Bronchial epithelial cell (primary cell): ENCODE measurements around the gene WDR12. TPM values are rescaled to one million over a fixed set of nuclear protein-coding genes. Genes with fewer than 3 reads are reported as not detected.

Source experiments
- DNase-seq: peaks from one replicate; pipeline ENCODE4 v3.0.0-alpha.2; 2010; ENCODE audit warnings: low read depth
- FAIRE-seq: peaks from 2 replicates; lab custom pipeline; 2011; peaks lifted over from hg19 to GRCh38; lab: Jason Lieb, UNC
- H3K27me3 ChIP-seq: 2 replicates; pipeline ENCODE4 v1.5.1; 2011; ENCODE audit warnings: low read length; ENCODE audit not compliant: control insufficient read depth, insufficient read depth
- H3K36me3 ChIP-seq: 2 replicates; pipeline ENCODE4 v1.5.1; 2011; ENCODE audit warnings: low read length; ENCODE audit not compliant: control insufficient read depth, insufficient read depth
- H3K4me3 ChIP-seq: 2 replicates; pipeline ENCODE4 v1.5.1; 2011; ENCODE audit warnings: mild to moderate bottlenecking, low read depth, low read length, control low read depth
- total RNA-seq: library from RNA; depleted of rRNA; stranded (reverse); fragments of >200 nt; gene quantifications from 2 replicates; pipeline ENCODE4 v1.2.1, GENCODE V29; 2014
- TF ChIP-seq, protein P1 (sequence below): IDR thresholded peaks from 2 replicates; pipeline ENCODE4 v1.5.1; 2011; ENCODE audit warnings: mild to moderate bottlenecking, moderate library complexity, low read length, control low read depth, inconsistent platforms; ENCODE audit not compliant: insufficient read depth, severe bottlenecking

The WDR12 gene
- total RNA-seq, 1 donor from 2014 or later, result 55.0 TPM

DNA sequence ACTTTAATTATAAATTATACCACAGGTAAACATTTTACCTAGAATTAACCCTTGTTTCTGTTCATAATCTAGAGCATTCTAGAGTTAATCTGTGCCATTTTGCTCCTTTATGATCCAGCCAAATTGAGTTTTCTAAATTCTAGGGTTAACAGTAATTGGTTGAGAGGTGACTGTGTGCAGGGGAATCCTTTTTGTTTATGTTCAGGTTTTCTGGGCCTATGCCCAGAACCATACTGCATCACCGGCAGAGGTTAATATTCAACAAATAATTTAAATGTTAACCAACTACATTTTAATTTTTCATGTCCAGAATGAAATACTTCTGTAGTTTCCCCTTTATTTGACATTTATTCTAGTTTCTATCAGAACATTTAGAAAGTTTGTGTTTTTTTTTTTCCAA lies 32.9 kb upstream of the WDR12 start:
- Histone ChIP-seq H3K4me3 (no peak overlapping the region), H3K36me3 (no peaks in the 10 kb centered on the region), H3K27me3 (no peaks in the 10 kb centered on the region)
- FAIRE-seq (no peak), DNase-seq (no peak)
- TF ChIP-seq, protein P1, sequence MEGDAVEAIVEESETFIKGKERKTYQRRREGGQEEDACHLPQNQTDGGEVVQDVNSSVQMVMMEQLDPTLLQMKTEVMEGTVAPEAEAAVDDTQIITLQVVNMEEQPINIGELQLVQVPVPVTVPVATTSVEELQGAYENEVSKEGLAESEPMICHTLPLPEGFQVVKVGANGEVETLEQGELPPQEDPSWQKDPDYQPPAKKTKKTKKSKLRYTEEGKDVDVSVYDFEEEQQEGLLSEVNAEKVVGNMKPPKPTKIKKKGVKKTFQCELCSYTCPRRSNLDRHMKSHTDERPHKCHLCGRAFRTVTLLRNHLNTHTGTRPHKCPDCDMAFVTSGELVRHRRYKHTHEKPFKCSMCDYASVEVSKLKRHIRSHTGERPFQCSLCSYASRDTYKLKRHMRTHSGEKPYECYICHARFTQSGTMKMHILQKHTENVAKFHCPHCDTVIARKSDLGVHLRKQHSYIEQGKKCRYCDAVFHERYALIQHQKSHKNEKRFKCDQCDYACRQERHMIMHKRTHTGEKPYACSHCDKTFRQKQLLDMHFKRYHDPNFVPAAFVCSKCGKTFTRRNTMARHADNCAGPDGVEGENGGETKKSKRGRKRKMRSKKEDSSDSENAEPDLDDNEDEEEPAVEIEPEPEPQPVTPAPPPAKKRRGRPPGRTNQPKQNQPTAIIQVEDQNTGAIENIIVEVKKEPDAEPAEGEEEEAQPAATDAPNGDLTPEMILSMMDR, result no peak

DNA sequence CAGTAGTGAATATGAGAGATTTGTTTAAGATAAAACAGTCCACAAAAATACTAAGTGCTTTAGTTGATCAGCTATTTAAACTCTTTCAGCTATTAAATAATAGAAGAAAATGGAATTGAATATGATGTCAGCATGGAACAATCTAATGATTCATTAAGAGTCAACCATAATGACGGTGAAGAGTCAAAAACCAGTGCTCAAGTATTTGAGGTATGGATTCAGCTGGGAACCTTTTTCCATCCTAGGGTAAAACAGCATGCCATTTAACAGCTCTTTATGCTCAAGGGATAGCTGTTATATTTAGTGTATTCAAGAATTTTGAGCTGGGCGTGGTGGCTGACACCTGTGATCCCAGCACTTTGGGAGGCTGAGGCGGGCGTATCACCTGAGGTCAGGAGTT lies 30.3 kb upstream of the WDR12 start:
- Histone ChIP-seq H3K27me3 (no peaks in the 10 kb centered on the region), H3K4me3 (no peak overlapping the region), H3K36me3 (no peaks in the 10 kb centered on the region)
- TF ChIP-seq, protein P1, result no peak
- DNase-seq (peak; percentile 46), FAIRE-seq (no peak)

DNA sequence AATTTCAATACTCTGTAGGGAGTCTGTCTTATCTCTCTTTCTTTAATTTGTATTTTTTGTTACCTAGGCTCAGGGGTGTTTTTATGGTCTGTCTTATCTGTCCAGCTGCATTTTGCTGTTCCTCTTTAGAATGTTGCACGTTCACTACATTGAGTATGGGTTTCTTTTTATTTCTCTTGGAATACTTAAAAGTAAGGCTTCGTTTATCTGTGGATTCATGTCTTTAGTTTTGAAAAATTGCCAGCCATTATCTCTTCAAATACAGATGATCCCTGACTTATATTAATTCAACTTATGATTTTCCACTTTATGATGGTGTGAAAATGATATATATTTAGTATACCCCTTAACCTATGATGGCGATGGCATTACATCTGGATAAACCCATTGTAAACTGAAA lies 27.5 kb upstream of the WDR12 start:
- no peak for FAIRE-seq
- no peak for DNase-seq
- no peaks in the 10 kb centered on the region for H3K27me3 ChIP-seq
- H3K4me3 ChIP-seq, result no peak overlapping the region
- no peaks in the 10 kb centered on the region for H3K36me3 ChIP-seq
- TF ChIP-seq, protein P1, result no peak

DNA sequence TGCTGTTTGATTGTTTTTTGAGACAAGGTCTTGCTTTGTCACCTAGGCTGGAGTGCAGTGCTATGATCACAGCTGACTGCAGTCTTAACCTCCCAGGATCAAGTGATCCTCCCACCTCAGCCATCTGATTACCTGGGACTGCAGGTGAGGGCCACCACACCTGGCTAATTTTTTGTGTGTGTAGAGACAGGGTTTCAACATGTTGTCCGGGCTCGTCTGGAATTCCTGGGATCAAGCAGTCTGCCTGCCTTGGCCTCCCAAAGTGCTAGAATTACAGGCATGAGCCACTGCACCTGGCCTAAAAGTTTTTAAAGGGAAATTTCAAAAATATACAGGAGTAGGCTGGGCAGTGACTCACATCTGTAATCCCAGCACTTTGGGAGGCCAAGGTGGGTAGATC lies 23.0 kb upstream of the WDR12 start:
- FAIRE-seq (no peak), DNase-seq (no peak)
- Histone ChIP-seq H3K27me3 (no peaks in the 10 kb centered on the region), H3K4me3 (no peak overlapping the region), H3K36me3 (peaks cover 1% of the 10 kb centered on the region)
- TF ChIP-seq, protein P1, result no peak

DNA sequence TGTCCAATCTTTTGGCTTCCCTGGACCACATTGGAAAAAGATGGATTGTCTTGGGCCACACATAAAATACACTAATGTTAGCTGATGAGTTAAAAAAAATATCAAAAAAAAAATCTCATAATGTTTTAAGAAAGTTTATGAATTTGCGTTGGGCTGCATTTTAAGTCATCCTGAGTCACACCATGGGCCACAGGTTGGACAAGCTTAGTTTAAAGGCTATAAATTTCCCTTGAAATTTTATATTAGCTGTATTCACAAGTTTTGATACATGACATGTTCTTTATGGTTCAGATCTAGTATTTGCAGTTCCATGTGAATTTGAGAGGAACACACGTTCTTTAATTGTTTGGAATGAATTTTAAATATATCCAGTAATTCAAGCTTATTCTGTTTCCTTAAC lies 22.5 kb upstream of the WDR12 start:
- Histone ChIP-seq H3K4me3 (no peak overlapping the region), H3K36me3 (peaks cover 1% of the 10 kb centered on the region), H3K27me3 (no peaks in the 10 kb centered on the region)
- TF ChIP-seq, protein P1, result no peak
- FAIRE-seq (no peak), DNase-seq (no peak)

DNA sequence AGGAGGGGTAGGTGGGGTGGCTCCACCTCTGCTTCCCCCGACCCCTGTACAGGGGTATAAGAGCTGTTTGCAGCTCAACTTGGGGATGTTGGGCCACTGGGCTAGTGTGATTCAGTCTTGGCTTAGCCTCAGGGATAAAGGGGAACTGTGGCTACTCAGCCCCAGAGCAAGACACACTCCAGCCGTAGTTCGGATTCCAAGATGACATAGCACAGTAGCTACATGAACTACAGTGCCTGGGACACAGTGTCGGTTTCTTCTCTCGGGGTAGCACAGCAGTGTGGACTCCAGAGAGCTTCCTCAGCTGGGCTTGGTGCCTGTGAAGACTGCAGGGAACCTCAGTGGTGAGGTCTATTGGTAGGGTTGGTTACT lies 21.7 kb upstream of the WDR12 start:
- Histone ChIP-seq H3K27me3 (no peaks in the 10 kb centered on the region), H3K4me3 (no peak overlapping the region), H3K36me3 (peaks cover 1% of the 10 kb centered on the region)
- TF ChIP-seq, protein P1, result no peak
- DNase-seq, result no peak
- FAIRE-seq, result no peak
